ENCODE data around the gene ZNF804B.
A peak's percentile ranks its signal among the peaks of the same experiment; 100 is the strongest.
"Not testable (repeated sequence)": the region's sequence is repeated elsewhere in the genome, so short reads cannot be mapped to it uniquely, and the experiment has no call there.

The ZNF804B gene

DNA sequence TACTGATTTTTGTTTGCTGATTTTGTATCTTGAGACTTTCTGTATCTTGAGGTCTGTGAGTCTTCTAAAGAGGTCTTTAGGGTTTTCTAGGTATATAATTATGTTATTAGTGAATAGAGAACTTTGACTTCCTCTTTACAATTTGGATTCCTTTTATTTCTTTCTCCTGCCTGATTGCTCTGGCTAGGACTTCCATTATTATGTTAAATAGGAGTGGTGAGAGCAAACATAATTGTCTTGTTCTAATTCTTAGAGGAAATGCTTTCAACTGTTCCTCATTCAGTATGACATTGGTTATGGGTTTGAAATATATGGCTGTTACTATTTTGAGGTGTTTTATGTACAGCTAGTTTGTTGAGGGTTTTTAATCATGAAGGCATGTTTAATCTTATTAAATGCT is 344.1 kb downstream of the ZNF804B start:
- no peak for DNase-seq

GRCh38 chr7:89104748-89105685 is 345.5 kb downstream of the ZNF804B start:
- DNase-seq, result no peak

- no peak for DNase-seq
Measured at GRCh38 chr7:89123871-89124270, 364.4 kb downstream of the ZNF804B start.

- no peak for DNase-seq
Measured at GRCh38 chr7:89129600-89130375, 370.3 kb downstream of the ZNF804B start.

DNA sequence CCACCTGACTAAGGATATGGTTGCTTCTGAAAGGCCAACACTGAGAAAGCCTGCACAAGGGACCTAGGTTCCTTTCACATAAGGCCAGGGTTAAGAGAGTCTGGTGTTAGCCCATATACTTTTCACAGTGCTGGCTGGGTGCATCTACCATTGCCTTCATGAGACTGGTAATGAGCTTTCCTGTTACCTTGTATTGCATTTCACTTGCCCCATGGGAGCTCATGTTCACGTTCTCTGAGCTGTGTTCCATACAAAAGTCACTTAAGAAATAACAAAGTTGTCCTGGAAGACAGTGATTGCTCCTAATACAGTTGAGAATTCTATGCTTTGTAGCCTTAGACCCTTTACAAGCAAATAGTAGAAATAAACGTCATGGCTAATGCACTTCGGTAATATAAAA is 373.9 kb downstream of the ZNF804B start:
- no peak for DNase-seq

DNA sequence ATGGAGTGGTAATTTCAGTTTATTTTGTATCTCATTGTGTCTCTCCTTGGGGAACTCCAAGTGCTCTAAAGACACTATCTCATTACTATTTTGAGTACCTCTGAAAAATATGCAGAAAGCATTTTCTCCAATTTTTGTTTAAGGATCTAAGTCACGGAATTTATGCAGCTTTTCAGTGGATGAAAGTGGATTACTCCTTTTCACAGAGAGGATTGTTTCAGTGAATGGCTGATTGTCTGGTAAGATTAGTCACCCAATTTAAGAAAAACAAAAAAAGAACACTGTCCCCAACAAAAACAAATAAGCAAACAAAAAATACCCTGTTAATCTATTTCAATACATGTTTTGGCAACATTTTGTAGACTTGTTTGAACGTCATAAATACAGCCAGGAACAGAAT is 374.3 kb downstream of the ZNF804B start:
- no peak for DNase-seq

- DNase-seq, result no peak
Measured at GRCh38 chr7:89145801-89146200, 386.3 kb downstream of the ZNF804B start.

DNA sequence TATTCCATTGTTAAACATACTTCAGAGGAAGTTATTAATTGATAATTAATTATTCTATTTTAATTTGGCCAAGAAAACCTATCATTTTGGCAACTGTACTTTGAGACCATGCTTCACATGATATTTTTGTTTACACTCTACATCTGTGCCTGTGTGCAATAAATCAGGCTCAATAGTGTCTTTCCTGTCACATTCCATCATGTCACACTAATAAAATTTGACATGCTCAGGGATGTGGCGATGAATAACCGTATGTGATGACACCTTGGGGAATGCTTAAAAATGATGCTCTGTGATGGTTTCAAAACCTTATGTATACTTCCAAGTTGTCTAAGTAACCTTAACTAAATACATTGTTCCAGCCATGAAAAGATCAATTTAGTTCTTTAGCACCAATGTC is 400.6 kb downstream of the ZNF804B start:
- DNase-seq, result no peak

DNA sequence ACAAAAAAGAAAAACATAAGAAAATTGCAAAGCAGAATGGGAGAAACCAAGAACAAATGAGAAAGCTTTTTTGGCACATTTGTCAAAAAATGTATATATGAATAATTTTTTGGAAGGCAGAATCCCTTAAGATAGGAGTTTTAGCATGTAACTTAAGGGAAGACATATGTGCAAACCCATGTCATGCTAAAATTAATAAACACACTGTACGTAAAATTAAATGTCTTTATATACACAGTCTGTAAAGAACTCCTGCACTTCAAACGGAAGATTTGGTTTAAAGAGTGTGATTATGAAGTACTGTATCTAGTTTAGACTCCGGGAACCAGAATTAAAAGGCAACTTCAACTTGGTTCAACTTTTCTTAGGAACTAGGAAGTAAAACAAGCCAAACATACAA is 405.9 kb downstream of the ZNF804B start:
- DNase-seq, result no peak

DNA sequence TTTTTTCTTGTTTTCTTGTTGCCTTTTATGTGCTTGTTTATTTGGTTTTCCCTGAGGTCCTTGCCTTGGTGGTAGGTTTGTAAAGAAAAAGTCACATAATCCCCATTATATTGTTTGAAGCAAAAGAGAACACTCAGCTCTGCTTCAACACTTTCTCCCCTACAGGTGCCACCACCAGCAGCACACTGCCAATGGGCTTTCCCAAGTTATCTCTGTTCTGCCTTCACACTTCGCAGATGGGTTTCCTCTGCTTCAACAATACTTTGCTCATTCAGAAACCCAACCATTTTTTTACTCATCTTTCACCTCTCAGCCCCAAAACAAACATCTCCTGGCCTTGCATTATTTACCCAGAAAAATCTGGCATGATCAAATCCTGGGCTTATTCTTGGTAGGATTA is 411.1 kb downstream of the ZNF804B start:
- DNase-seq, result no peak

- no peak for DNase-seq
Measured at GRCh38 chr7:89182116-89182515, 422.6 kb downstream of the ZNF804B start.

- DNase-seq, result no peak
Measured at GRCh38 chr7:89183712-89184111, 424.2 kb downstream of the ZNF804B start.

DNA sequence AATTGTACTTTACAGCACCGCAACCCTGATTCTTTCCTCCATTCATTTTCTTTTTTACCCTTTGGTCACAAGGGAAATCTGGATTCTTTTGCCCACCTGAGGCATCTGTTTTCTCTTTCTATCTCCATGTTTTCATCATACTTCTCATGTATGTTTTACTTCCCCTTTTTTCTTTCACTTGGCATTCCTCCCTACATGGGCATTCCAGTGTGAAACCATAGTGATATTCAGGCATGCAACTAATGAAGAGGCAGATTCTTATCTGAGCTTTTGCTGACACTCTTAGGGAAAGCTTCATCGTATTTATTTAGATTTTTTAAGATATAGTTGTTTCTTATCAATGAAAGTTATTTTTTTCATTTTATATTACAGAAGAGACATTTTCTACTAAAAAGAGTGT is 441.3 kb downstream of the ZNF804B start:
- DNase-seq, result no peak

GRCh38 chr7:89223900-89224395 is 464.4 kb downstream of the ZNF804B start:
- no peak for DNase-seq

GRCh38 chr7:89228688-89229171 is 469.2 kb downstream of the ZNF804B start:
- DNase-seq, result not testable (repeated sequence)

DNA sequence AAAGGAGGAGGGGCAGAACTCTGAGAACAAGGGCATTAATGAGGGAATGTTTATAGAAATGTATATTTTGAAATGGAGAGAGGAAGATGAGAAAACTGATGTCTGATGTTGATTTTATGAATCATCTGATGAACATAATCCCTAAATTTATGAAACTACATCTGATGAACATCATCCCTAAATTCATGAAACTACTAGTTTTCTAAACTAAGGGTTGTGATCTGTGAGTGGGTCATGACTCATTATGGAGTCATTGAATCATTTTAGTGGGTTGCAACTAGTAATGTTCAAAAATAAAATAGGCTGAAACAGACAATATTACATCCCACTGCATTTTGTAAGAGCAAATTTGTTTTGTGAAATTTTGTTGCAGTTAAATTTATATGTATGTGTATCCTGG is 478.7 kb downstream of the ZNF804B start:
- no peak for DNase-seq

GRCh38 chr7:89246196-89246595 is 486.7 kb downstream of the ZNF804B start:
- peak in 1 of 2 experiments; percentile 36 for DNase-seq

- DNase-seq, result no peak
Measured at GRCh38 chr7:89247207-89247606, 487.7 kb downstream of the ZNF804B start.

- no peak for DNase-seq
Measured at GRCh38 chr7:89259085-89259484, 499.6 kb downstream of the ZNF804B start.

DNA sequence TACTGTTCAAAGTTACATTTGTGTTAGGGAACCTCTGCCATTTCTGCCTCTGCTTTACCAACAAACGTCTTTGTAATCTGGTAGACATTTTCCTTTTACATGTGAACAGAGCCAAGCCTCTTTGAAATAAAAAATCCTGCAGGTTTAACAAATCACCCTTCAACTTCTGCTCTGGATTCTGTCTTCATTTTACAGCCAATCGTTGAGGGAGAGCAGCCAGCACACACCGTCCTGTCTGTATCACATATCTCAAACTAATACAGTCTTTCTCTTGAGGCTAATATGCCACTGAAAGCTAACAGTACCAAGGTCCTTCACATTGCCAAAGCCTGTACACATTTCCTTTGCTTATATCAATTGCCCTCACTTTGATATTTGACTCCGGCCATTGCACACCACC is 504.6 kb downstream of the ZNF804B start:
- no peak for DNase-seq

GRCh38 chr7:89265631-89266030 is 506.1 kb downstream of the ZNF804B start:
- DNase-seq, result no peak

- peak; percentile 45 to 85 for DNase-seq
Measured at GRCh38 chr7:89283302-89283701, 523.8 kb downstream of the ZNF804B start.

DNA sequence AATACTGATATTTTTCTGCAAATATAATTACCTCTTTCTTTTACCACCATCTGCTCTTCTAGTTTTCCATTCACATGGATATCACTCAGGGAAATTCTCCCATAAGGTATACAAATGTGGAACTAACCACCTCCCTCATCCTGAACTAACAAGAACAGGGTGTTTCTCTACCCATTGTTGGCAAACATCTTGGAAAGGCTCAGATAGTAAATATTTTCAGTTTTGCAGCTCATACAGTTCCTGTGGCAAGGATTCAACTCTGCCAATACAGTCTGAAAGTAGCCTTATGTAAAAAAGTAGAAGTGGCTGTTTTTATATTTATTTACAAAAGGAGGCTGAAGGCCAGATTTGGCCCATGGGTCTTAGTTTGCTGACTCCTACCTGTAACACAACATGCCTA is 549.0 kb downstream of the ZNF804B start:
- DNase-seq, result no peak

DNA sequence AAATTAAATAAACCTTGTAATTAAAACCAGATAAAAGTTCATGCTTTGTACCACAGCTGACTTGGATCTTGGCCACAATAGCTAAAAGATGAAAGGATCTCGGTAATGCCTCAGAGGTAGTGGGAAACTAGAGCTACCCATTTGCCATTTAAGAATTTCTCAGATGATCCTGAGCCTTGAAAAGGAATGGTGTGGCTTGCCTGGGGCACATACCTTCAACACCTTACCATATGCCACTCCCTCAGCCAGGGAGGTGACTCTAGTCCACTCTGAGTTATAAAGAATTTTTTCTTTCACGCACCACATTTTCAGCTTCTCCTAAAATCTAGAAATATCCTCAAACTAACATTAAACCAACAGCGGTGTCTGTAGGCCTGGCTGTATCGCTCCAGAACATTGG is 552.4 kb downstream of the ZNF804B start:
- DNase-seq, result no peak

All from NCI-H2081 (cell line).